GM21423 (cell line): ENCODE results near the gene CD247.

ENCODE experiments used
- ATAC-seq: cut with Tn5 transposase; IDR thresholded peaks from one replicate; pipeline ENCODE4 v1.9.1; 2021; ENCODE audit warnings: mild to moderate bottlenecking, moderate library complexity; ENCODE audit not compliant: unreplicated experiment

Gene CD247

DNA sequence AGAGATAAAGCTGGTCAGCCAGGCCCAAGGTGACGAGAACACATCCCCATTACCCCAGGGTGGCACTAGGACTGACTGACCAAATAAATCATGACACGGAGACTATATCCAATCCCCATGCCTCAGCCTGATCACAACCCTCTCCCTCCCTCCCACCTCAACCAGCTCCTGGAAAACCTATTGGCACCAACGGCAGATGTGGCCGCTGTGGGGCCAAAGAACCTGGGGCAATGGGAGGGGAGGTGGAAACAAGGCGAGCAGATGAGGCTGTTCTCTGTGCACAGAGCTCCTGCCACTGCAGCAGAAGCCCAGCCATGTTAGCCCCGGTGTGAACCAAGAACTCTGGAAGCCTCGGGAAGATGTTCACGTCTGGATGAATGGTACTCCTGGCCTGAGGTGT is 77.6 kb downstream of the CD247 start:
- no peak for ATAC-seq

DNA sequence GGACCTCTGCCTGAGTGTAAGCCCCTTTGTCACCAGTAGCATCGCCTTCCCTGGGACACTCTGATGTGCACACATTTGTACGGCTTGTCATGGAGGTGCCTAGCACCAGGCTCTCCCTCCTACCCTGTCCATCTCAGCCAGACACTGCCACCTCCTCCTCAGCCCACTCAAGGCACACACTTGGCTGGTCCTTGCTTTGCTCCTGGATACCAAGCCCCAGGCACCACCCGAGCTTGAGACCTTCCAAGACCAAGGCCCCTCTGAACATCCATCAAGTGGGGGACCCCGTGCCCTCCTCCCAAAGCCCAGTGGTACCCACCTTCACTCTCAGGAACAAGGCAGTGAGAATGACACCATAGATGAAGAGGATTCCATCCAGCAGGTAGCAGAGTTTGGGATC is 78.0 kb downstream of the CD247 start:
- no peak for ATAC-seq

- ATAC-seq, result no peak
Measured at GRCh38 chr1:167439301-167439988, 78.9 kb downstream of the CD247 start.

DNA sequence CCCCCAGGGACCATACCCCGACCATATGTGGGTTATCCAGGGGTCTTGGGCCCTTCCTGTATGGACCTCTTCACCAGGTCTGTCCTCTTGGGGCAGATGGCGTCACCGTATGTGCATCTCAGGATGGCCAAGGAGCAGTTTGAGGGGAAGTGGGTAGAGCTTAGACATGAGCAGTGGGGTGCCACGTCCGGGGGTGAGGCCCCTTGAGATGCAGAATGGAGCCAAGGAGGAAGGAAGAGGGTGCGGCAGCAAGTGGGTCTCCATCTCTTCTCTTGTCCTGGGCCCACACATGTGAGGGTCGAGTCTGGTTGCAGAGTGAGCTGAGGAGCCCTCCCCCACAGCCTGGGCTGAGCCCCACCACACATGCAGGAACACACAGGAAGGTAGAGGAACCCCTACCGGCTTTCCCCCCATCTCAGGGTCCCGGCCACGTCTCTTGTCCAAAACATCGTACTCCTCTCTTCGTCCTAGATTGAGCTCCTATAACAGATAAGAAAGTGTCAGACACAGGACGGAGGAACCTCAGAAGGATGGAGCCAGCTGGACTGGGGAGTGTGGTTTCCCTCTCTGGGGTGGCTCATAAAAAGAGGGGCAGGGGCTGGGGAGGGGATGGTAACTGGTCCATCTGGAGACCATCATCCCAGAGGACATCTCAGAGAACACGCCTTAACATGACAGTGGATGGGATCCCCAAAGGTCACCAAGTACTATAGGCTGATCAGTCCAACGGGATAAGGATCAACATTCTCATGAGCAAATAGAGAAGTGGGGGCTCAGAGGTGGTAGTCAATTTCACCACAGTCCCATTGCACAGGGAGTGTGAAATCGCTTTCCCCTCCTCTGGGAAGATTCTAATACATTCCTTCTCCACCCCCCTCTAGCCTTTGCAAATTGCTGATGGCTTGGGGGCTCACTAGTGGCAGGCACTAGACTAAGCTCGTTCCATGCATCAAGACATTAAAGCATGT is 79.9 kb downstream of the CD247 start:
- ATAC-seq, result no peak

DNA sequence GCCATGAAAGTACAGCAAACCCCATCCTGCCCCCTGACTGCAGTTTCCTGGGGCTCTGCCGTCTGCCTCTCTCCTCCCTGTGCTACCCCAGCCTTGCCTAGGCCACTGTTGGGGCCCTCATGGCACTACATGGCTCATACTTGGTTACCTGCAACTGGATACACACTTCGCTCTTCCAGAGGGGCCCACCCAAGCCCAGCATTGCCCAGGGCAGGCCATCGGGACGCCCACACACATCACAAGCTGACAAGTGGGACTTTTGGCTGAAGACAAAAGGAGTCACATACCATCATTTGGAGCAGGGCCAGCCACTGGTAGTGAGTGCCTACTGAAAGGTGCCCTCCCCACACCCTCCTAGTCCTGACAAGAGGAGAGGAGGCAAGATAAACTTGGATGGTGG is 82.8 kb downstream of the CD247 start:
- no peak for ATAC-seq

GRCh38 chr1:167434306-167434705 is 84.0 kb downstream of the CD247 start:
- no peak for ATAC-seq

DNA sequence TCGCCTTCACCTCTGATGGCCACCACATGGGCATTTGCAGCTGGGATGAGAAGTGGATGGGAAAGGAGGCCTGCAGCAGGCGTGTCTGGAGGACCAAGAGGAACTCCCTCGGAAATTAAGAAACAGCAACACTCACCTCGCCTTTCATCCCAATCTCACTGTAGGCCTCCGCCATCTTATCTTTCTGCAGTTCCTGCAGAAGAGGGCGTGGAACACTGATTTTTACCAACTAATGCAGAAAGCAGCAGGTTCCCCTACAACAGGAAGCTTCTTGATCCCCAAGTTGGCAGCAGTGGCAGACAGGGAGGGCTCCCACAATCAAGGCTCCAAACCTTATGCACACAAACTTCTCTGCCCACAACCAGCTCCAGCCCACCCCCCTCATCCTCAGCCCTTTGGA is 84.4 kb downstream of the CD247 start:
- no peak for ATAC-seq

DNA sequence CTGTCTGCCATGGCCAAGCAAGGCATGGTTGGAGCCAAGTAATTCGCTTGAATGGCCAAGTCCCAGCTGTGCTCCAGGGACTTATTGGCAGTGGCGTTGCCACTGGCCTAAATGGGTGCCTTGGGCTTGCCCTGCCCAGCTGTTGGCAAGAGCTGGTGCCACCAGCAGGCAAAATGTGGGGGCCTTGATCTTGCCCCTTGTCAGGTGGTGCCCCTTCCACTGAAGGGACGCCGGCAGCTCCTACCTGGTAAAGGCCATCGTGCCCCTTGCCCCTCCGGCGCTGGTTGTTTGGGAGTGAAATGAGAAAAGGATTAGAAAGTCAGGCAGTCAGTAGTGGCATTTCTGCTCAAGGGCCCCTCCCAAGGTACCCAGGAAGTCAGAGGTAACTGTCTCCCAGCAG is 85.5 kb downstream of the CD247 start:
- no peak for ATAC-seq

DNA sequence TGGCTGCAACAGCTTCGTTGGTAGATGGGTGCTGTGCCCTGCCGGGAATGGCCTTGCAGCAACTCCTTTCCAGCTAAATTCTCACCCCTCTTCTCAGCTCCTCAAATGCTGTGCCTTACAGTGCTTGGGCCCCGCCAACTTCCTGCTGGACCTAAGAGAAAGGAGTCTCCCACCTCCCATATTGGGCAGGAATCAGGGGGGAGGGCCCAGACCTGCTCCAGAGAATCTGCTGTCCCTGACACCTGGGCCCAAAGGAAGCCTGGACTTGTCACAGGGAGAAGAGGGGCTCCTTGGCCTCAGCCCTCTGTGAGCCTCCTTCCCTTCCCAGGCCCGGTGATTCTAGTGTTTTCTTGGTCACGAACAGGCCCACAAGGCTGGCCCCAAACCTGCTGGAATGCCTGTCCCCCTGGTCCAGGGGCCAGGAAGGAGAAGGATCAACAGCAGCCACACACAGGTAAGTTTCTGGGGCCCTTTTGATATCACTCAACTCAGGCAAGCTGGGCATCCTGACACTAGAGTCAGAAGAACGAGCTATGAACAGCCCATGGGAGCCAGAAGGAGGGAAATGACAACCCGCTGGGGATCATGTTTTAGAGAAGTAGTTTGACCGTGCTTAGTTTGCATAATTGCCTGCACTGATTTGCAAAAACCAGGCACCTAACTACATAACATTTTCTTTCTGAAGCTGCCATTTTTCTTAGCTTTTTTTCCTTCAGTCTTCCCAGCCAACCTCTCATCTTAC is 86.2 kb downstream of the CD247 start:
- ATAC-seq, result no peak

DNA sequence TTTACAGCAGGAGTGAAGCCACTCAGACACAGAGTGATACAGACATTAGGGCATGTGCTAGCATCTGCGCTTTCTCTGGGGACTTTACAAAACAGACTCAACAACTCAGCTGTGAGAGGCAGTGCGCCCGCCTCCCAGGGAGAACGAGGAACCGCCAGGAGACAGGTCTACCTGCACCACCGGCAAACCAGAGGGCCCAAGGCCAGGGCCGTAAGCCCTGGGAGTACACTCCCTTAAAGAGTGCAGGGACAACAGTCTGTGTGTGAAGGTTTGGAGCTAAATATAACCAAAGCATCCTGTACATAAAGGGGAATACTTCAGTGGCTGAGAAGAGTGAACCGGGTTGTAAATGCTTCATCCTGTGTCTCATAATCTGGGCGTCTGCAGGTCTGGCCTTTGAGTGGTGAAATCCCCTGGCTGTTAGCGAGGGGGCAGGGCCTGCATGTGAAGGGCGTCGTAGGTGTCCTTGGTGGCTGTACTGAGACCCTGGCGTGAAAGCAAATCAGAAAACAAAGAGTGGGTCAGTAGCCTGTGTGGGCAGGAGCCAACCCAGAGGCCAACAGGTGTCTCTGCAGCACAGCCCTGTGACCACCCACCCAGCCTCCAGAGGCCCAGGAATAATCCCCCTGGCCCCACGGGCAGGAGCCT is 86.9 kb downstream of the CD247 start:
- ATAC-seq, result no peak

- no peak for ATAC-seq
Measured at GRCh38 chr1:167430849-167431242, 87.5 kb downstream of the CD247 start.

- no peak for ATAC-seq
Measured at GRCh38 chr1:167430134-167430848, 88.0 kb downstream of the CD247 start.

- ATAC-seq, result peak; percentile 40
Measured at GRCh38 chr1:167429612-167430011, 88.7 kb downstream of the CD247 start.

DNA sequence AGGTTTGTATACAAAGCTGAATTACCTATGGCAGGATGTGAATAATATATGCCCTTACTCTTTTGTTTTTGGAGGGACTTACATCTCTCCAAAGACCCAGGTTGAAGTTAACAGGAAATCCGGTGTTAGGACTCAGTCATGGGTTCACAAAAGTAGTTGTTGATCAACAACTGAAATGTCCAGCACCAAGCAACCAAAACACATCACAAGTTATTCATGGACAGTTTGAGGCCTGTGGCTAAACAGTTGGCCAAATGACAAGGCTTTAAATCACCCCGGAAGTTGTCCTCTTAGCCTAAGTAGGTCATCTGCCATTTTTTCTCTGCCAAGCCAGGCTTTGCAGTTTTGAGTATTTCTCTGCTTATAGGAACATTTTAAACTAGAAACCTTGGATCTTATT is 89.9 kb downstream of the CD247 start:
- ATAC-seq, result no peak

GRCh38 chr1:167427848-167428247 is 90.5 kb downstream of the CD247 start:
- ATAC-seq, result no peak

DNA sequence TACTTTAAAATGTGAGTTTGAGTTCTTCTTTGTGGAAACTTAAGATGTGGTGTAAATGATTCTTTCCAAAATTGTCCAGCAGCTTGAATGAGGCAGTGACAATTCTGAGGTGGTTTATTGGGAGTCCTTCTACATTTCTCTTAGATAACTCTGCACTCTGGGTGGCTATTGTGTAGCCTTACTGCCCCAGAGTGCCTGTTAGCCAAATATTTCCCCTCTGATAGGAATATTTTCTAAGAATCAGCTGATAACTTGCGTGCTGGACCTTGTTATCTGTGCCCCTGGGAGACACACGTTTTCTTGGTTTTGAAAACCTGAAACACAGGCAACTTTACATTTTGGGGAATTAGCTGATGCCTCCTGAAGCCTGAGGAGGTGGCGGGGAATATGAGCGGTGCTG is 91.6 kb downstream of the CD247 start:
- no peak for ATAC-seq

GRCh38 chr1:167425482-167425881 is 92.8 kb downstream of the CD247 start:
- ATAC-seq, result no peak

DNA sequence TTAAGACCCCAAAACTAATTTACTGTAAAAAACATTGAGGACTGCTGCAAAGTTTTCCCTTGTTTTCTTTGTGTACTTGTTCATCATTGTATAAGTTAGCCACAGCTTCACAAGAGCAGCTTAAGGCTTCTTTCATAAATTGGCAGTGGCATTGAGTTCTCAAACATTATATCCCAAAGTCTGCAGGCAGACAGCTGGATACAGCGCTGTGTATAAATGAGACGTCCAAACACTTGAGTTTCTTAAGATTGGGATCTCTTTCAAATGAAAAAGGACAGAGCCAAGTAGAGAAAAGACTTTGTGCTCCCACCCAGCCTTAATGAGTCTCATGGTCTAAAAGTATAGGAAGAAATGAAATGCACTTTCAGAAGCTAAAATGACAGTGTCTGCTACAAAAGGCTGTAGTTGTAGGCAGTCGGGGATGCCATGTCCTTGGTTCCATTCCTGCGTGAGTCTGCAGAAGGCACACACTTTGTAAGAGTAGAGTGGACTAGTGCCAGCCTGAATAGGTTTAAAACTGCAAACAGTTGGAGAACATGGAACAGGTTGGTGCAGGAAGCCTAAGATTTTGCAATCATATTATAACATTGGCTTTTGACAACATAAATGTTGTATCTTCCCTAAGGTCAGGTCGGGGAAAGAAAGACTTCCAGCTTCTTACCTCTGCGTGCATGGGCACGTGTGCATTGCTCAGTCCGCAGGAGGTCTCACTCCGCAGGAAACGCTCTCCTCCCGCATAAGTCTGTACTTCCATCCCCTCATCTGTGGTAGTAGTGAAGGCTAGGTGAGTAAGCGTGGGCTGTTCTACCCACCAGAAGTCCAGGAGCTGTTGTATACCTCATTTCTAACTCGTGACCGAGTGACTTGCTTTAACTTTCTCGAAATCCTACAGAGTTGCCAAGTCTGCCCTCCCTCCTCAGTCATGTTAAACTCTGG is 94.4 kb downstream of the CD247 start:
- ATAC-seq, result no peak

- no peak for ATAC-seq
Measured at GRCh38 chr1:167420510-167420909, 97.8 kb downstream of the CD247 start.
